ENCODE measurements around the gene TBC1D24.
"Not testable (repeated sequence)": the region's sequence is repeated elsewhere in the genome, so short reads cannot be mapped to it uniquely, and the experiment has no call there.

Gene TBC1D24

DNA sequence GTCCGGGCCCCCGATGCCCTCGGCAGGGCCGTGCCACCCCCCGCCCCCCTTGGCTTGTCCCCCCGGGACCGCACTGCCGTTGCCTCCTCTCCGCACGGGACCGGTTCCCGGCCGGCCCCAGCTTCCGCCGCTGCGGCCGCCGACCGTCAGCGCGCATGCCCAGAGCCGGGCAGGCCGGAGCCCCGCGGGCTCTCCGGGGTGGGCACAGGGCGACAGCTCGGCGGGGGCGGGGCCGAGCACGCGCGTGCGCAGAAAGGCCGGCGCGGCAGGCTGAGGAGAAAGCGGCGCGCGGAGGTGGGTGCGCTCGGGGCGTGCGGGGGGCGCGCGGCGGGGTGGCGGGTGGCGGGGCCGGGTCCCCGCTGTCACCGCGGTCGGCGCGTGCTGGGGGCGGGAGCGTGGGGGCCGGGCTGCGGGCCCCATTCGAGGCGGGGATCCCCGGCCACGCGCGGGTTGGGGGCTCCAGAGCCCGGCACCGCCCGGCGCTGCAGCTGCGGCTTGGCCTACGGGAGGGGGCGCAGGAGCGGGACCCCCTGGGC lies at the start of gene TBC1D24:
TSS of gene TBC1D24 (plus strand) at position 251 of the 536 bp plus-strand sequence. CDS start 21,022 bp downstream, outside the sequence.
- peak; percentile 100 for DNase-seq (ENCODE audit: low spot score)

DNA sequence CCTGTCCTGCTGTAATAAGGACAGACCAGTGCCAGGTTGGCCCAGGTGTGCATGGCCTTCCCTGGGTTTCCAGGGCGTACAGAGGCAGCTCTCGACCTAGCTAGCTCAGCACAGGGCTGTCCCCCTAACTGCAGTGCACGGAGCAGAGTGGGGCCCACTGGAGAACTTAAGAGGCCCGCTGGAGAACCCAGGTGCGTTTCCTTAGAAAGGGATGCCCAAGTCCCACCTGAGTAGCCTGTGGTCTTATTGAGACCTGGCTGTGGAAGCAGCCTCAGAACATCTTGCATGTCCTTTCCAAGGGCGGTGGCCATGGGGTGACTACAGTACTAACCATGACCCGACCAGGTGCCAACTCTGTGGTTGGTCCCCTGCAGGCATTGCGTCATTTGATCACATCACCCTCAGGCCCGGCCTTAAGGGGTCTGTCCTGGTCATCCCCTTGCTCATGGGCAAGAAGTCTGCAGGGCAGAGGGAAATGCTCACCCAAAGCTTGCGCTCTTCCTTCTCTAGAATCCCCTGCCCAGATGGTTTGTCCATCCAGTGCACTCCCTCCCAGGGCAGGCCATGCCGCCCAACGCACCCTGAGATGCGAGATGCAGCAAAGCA lies 49.0 kb upstream of the TBC1D24 start:
- DNase-seq (ENCODE audit: low spot score) = no peak

DNA sequence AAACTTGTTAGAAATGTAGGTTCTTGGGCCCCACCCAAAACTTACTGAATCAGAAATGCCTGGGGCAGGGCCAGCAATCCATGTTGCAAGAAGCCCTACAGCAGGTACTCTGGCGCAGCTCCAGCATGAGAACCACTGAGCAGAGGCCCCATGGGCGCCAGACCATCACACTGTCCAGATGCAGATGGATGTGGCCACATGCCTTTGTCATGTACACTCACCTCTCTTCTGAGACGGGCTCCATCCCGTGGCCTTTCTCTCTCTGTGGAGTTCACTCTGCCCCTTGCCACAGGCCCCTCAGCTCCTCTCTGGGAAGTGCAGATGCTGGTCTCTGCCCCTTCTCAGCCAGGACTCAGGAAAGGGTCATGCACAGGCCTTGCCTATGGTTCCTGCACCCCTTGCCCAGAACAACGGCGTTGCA lies 48.0 kb upstream of the TBC1D24 start:
- no peak for DNase-seq (ENCODE audit: low spot score)

DNA sequence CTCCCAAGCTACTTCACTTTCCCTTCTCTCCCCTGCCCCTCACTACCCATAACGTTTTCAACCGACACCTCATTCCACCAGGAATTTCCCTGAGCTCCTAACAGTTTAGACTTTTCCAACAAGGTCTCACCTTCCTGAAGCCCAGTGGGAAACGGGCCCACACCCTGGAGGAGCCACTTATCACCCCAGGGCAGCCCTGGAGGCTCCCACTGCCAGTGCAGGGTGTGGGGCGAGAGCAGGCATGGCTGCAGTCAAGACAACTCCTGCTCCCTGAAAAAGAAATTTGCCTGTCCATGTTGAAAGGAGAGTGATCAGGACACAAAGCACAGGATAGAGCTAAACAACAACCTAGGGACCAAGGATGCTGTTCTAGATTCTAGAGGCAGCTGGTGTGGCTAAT lies 47.4 kb upstream of the TBC1D24 start:
- no peak for DNase-seq (ENCODE audit: low spot score)

DNA sequence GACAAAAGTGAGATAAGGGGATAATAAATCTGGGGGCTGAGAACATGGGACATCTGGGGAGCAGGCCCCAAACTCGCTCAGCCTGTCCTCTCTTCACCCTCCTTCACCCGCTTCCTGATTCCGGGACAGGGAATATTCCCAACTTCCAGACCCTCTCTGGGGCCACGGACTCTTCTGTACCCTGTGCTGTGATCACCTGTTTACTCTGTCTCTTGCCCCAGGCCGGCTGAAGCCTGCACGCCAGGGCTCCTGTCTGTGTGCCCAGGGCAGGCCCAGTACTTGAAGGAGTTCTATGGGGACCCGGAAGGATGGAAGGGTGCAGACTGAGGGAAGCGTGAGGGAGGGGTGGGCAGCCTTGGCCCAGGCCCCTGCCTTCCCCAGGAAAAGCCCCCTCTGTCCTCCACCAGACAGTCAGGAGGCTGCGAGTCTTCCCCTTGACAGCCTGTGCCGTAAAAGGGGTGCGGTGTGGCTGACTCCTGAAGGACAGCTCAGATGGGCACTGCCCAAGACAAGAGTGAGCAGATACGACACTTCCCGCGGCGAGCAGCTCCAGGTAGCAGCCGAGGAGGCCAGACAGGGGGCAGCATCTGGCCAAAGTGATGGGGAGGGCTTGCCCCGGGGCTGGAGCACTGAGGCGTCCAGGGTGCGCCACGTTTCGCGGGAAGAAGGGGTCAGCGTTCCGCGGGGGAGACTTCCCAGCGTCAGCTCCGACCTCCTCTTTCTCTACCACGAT lies 46.7 kb upstream of the TBC1D24 start:
- DNase-seq (ENCODE audit: low spot score) = peak; percentile 25

DNA sequence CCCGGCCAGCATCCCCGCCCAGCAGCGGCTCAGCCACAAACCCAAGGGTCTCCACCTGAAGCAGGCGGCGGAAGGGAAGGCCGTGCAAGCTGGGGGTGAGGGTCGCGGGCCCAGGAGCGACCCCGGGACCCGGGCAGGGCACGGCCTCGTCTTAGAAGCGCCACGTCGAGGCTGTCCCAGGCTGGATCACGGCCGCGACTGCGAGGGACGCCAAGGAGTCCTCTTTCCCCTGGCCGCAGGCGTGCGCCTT lies 46.2 kb upstream of the TBC1D24 start:
- no peak for DNase-seq (ENCODE audit: low spot score)

DNA sequence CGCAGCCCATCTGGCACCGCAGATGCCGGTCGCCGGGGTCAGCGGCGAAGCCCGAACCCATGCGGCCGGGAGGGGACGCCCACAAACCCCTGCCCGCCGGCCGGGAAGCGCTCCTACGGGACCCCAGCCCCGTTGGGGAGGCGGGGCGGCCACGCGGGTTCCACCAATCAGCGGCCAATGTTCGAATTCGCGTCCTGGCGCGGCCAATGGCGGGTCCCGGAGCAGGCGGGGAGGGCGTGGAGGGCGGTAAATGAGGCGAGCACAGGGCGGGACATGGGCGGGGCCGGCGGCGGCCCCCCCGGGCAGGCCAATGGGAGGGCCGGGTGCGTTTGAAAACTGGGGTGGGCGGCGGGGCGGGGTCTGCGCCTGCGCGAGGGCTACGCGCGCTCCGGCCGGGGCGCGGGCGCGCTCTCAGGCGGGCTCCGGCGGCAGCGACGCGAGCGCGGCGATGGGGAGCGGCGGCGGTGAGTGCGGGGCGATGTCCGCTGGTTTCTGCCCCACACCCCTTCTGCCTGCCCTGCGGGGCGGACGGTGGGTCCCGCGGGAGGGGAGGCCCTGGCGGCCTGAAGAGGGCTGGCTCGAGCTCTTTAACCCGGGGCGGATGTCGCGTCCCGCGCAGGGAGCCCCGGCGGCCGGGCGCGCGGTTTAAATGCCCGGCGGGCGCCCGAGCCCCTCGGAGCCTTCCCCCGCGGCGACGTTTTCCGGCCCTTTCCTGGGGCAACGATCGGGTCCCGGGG lies 45.7 kb upstream of the TBC1D24 start, which contains the start of gene CCNF:
TSS of gene CCNF (plus strand) at position 414 of the 737 bp plus-strand sequence. CDS start at position 449, 35 bp downstream.
- peak; percentile 99 for DNase-seq (ENCODE audit: low spot score)

DNA sequence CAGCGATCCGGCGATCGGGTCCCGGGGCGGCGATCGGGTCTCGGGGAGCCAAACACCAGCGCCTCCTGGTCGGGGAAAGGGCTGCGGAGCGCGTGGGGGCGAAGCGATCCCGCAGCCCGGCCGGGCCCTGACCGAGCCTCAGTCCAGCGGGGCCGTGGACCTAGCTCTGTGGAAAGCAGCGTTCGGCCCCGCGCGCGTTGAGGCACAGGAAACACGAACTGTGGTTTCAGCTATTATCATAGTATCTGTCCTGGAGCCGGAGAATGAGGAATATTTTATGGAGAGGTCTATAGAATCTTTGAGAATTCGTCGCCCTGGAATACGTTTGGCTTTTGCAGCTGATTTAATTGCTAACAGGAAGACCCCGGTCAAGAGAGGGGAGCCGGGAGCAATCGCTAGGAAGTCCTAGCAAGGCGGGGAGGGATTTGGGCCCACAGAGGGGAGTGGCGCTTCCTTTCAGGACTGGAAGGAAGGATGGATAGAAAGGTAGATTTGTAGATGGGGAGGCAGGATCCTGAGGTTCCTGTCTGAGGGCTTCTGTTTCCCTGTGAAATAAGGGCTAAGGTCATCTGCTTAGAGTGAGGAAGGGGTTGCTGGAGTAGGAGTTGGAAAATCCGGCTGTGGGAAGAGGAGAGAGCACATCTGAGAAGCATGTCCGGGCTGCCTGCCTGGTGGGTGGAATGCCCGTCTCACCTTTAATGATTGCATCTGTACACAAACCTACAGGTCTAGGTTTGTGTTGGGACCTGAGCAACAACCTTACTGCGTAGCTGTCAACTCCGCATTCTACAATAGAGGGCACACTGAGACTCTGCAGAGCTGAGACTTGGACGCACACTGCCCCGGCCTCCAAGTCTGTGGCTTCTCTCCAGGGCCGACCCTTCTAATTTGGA lies 44.9 kb upstream of the TBC1D24 start:
- no peak for DNase-seq (ENCODE audit: low spot score)

DNA sequence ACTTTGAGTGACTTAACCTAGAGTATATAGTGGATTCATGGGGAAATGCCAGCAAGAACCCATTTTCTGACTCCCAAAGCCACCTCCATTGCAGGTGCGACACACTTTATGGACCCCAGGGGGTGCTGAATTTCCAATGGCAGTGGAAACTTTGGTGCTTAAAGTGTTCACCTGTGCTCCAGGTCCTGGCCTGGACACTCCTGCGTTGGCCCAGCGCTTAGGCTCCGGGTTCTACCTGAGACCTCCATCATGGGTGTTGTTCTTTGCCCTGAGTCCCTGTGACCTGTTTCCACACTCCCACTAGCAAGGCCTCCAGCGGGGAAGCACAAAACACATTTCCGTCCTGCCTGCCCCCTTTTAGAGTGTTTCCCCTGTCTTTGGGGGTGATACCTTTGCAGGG lies 42.6 kb upstream of the TBC1D24 start:
- no peak for DNase-seq (ENCODE audit: low spot score)

DNA sequence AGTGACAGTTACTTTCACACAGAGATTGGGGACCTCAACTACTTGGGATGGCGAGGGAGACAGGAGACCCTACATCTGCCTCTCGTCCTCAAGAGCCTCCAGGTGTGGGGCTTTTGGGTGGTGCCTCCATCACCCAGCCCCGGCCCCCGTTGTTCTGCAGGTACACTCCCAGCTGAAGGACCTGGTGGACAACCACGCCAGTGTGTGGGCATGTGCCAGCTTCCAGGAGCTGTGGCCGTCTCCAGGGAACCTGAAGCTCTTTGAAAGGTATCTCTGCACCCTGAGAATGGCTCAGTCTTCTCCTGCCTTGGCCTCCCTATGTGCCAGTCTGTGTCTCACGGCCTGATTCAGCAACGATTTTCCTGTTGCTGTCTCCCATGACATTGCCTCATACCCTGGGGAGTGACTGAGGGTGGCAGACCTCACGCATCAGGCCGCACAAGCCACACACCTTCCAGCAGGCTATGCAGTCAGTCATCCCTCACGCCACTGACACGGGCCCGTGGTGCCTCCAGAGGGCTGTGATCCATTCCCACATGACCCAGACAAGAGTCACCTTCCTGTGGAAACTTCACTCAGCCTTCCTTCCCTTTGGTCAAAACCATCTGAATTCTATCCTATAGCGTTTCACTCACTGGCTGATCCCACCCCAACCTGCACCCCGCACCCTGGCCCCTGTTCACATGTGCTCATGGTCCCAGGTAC lies 42.0 kb upstream of the TBC1D24 start:
- DNase-seq (ENCODE audit: low spot score) = no peak

DNA sequence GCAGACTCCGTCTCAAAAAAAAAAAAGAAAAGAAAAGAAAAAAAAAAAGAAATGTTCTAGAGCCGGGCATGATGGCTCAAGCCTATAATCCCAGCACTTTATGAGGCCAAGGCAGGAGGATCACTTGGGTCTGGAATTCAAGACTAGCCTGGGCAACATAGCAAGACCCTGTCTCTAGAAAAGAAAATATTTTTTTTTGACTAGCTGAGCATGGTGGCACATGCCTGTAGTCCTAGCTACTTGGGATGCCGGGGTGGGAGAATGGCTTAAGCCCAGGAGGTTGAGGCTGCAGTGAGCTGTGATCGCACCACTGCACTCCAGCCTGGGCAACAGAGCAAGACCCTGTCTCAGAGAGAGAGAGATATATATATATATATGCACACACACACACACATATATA lies 39.7 kb upstream of the TBC1D24 start:
- DNase-seq (ENCODE audit: low spot score) = not testable (repeated sequence)

DNA sequence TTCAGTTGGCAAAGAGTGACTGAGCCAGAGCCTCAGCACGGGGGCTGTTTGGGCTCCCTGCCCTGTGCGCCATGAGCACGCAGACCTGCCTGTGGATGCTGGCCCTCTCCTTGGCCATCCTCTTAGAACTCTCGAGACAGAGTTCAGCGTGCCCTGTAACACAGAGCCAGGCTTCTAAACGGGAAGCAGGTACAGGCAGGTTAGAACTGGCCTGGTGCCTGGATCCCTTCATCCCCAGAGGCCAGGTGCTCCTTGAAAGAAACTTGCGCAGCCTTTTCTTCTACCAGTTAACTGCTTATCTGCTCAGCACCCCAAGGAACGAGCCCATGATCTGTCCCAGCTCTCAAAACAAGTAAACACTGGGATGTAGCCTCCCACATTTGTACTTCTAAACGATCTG lies 38.8 kb upstream of the TBC1D24 start:
- no peak for DNase-seq (ENCODE audit: low spot score)

DNA sequence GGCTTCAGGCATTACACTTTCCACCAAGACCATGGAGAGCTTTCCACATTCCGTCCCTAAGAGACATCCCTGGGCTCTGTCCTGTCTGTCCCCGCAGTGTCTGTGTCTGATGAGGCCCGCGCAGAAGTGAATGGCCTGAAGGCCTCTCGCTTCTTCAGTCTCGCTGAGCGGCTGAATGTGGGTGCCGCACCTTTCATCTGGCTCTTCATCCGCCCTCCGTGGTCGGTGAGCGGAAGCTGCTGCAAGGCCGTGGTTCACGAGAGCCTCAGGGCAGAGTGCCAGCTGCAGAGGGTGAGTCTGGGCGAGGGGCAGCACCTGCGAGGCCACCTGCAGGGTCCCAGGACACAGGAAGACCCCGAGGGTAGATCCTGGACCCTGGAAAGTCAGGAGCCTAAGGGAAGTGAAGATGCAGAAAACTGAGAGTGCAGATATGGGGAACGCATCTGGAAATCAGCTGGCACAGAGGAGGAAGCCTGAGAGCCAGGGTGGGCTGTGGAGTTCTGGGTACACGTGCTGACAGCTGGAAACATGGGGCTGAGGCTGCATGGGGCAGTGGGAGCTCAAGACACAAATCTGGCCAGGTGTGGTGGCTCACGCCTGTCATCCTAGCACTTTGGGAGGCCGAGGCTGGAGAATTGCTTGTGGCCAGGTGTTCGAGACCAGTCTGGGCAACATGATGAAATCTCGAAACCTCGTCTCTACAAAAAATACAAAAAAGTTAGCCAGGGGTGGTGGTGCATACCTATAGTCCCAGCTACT lies 37.7 kb upstream of the TBC1D24 start:
- DNase-seq (ENCODE audit: low spot score) = no peak

DNA sequence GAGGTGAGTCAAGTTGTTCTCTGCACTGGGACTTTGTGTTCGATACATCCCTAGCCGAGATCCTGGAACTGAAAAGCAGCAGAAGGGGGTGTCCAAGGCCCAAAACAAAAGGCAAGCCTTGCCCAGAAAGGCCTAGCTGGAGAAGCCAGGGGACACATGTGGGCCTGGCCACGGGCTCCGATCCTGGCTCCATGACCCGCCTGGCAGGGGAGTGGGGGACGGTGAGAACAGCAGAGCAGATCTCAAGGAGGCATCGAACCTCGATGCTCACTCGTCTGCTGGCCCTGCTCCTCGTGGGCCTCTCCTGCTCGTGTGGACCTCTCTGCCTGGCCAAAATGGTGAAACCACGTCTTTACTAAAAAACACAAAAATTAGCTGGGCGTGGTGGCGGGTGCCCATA lies 36.8 kb upstream of the TBC1D24 start:
- no peak for DNase-seq (ENCODE audit: low spot score)

DNA sequence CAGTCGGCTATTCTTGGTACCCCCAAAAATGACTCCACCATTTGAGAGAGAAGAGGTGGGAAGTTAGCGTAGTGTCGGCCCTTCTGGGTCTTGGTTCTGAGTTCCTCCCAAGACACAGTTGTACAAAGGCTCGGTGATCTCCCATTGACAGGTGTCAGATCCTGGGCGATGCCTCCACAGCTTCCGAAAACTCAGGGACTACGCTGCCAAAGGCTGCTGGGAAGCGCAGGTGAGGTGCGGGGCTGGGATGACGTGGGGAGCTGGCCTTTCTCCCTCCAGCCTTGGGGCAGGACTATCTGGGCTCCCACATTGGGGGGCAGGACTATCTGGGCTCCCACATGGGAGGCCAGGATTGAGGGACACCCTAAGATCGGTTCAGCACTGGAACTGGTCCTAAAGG lies 35.3 kb upstream of the TBC1D24 start:
- no peak for DNase-seq (ENCODE audit: low spot score)

DNA sequence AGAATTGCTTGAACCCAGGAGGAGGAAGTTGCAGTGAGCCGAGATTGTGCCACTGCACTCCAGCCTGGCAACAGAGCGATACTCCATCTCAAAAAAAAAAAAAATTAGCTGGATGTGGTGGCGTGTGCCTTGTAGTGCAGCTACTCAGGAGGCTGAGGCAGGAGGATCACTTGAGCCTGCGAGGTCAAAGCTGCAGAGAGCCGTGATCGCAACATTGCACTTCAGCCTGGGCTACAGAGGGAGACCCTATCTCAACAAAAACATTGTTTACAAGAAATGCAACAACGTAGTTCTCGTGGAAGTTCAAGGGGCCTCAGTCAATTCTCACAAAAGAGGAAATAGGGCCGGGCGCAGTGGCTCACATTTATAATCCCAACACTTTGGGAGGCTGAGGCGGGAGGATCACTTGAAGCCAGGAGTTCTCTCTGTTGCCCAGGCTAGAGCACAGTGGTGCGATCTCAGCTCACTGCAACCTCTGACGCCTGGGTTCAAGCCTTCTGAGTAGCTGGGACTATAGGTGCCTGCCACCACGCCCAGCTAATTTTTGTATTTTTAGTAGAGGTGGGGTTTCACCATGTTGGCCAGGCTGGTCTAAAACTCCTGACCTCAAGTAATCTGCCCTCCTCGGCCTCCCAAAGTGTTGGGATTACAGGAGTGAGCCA lies 33.7 kb upstream of the TBC1D24 start:
- not testable (repeated sequence) for DNase-seq (ENCODE audit: low spot score)

DNA sequence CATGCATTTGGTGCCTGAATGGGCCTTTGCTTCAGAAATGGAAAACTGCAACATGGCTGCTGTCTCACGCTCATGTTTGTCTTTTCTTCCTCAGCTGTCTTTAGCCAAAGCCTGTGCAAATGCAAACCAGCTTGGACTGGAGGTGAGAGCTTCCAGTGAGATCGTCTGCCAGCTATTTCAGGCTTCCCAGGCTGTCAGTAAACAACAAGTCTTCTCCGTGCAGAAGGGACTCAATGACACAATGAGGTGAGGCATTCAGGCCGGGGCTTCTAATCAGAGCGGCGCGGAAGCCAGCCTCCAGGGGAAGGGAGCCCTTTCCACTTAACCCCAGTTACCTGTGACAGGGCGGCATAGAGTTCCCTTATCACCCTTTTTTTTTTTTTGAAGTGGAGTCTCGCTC lies 31.4 kb upstream of the TBC1D24 start:
- DNase-seq (ENCODE audit: low spot score) = no peak

DNA sequence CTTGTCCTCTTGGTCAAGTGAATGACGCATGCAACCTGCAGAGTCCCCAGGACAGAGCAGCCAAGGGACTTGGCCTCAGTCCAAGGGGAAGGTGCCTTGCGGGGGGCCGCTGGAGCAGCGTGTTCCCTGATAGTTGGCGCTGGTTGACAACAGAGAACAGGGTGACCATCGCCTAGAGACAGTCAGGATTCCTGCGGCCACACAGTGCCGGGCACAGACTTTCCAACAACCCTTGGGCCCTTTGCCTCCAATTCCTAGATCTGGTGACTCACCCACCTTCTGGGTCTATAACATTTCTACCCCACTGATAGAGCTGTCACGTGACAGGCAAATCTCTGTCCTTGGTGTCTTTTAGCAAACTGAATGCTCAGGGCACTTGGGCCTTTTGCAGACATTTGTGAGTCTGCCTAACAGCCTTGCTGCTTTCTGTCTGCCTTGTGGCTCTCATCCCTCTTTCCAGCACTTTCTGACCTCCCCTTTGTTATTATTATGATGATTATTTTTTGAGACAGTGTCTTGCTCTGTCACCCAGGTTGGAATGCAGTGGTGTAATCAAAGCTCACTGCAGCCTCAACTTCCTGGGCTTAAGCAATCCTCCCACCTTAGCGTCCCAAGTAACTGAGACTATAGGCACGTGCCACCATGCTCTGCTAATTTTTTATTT lies 26.9 kb upstream of the TBC1D24 start:
- DNase-seq (ENCODE audit: low spot score) = no peak

DNA sequence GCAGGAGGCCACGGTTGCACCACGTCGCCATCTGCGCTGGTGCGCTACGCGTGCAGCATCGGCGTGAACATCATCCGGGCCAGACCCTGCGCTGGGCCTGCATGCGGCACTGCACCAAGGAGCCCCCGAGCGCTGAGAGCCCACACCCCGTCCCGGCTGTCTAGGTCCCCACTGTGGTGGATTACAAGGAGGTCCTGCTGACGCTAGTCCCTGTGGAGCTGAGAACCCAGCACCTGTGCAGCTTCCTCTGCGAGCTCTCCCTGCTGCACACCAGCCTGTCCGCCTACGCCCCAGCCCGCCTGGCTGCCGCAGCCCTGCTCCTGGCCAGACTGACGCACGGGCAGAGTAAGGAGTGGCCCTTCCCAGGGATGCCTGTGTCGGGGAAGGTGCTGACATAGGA lies 25.8 kb upstream of the TBC1D24 start:
- no peak for DNase-seq (ENCODE audit: low spot score)

DNA sequence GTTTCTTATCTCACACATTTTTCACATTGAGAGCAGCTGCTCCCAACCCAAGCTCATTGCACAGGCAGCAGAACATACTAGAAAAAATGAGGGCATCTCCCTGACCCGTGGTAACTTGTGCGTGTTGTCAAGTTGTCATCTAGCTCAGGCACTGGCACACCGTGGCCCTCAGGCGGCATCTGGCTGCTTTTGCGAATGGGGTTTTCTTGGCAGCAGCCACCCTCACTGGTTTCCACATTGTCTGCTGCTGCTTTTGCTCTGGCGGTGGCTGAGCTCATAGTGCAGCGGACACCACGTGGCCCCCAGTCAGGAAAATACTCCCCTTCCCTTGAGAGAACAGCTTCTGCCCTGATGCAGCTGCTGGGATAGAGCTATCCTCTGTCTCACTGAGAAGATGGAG lies 24.4 kb upstream of the TBC1D24 start:
- no peak for DNase-seq (ENCODE audit: low spot score)
